Right atrium auricular region (tissue), 2 donors: ENCODE results near the gene RAI14. TPM values are rescaled to one million over a fixed set of nuclear protein-coding genes. Genes with fewer than 3 reads are reported as not detected.

Source experiments
- DNase-seq: peaks from one replicate; pipeline ENCODE4 v3.0.0-alpha.2; 2019; ENCODE audit warnings: low spot score
- H3K27ac ChIP-seq, 2 donors: fragments of 200-600 bp; sonication (generic); 1 replicate in 1 of 2; 2 replicates in 1 of 2; pipeline ENCODE4 v1.5.1; 2016 to 2019
- H3K27me3 ChIP-seq, 2 donors: fragments of 200-600 bp; sonication (generic); one replicate each; pipeline versions ENCODE4 v1.5.1 to v1.6.0; 2017 to 2019
- H3K36me3 ChIP-seq: fragments of 200-600 bp; sonication (generic); one replicate; pipeline ENCODE4 v1.5.1; 2016
- H3K4me1 ChIP-seq, 2 donors: fragments of 200-600 bp; sonication (generic); one replicate each; pipeline versions ENCODE4 v1.5.1 to v1.6.0; 2017 to 2019
- H3K4me3 ChIP-seq, 2 donors: fragments of 200-600 bp; sonication (generic); 1 replicate in 1 of 2; 2 replicates in 1 of 2; pipeline ENCODE4 v1.5.1; 2017 to 2019; ENCODE audit warnings: mild to moderate bottlenecking in 1 of 2, moderate library complexity in 1 of 2
- H3K9me3 ChIP-seq, 2 donors: fragments of 200-600 bp; sonication (generic); one replicate each; pipeline ENCODE4 v1.5.1; 2019
- total RNA-seq, 2 donors: library from RNA; depleted of rRNA; stranded (reverse); fragments of >200 nt; gene quantifications; one replicate each; pipeline ENCODE4 v1.1.0, GENCODE V29; 2016
- TF ChIP-seq, protein P1 (sequence below), 2 donors: fragments of 200-600 bp; sonication (generic); IDR thresholded peaks; one replicate each; pipeline ENCODE4 v1.5.1; 2019; ENCODE audit warnings: antibody characterized with exemption in 2 of 2

RAI14 gene
- total RNA-seq, 2 donors from 2014 or later = 14.0 to 21.3 TPM

DNA sequence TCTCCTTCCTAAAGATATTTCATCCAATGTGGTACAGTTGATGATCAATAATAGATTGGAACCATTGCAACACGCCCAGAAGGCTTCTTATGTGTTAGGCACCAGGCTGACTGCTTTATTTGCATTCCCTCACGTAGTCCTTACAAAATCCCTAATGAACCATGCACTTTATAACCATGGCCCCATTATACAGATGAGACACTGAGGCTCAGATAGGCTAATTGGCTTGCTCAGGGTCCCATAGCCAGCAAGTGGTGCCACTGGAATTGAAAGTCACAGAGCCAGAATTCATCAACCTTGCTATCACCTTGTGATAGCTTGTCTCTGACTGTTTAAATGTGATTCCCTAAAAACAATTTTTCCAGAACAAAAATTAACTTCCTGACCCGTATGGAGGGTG is 27.8 kb upstream of the RAI14 start:
- Histone ChIP-seq H3K4me1 (no peaks in the 10 kb centered on the region), H3K36me3 (no peaks in the 10 kb centered on the region), H3K9me3 (peaks cover 0 to 12% of the 10 kb centered on the region in 2 donors), H3K27me3 (no peaks in the 10 kb centered on the region), H3K4me3 (no peak overlapping the region), H3K27ac (no peak overlapping the region)
- TF ChIP-seq, protein P1, sequence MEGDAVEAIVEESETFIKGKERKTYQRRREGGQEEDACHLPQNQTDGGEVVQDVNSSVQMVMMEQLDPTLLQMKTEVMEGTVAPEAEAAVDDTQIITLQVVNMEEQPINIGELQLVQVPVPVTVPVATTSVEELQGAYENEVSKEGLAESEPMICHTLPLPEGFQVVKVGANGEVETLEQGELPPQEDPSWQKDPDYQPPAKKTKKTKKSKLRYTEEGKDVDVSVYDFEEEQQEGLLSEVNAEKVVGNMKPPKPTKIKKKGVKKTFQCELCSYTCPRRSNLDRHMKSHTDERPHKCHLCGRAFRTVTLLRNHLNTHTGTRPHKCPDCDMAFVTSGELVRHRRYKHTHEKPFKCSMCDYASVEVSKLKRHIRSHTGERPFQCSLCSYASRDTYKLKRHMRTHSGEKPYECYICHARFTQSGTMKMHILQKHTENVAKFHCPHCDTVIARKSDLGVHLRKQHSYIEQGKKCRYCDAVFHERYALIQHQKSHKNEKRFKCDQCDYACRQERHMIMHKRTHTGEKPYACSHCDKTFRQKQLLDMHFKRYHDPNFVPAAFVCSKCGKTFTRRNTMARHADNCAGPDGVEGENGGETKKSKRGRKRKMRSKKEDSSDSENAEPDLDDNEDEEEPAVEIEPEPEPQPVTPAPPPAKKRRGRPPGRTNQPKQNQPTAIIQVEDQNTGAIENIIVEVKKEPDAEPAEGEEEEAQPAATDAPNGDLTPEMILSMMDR (IDR thresholded peaks at IDR 0.05) = no peak
- DNase-seq = no peak

GRCh38 chr5:34630596-34630995 is 25.5 kb upstream of the RAI14 start:
- Histone ChIP-seq H3K27ac (no peak overlapping the region), H3K9me3 (peaks cover 0 to 12% of the 10 kb centered on the region in 2 donors)
- TF ChIP-seq, protein P1 (IDR thresholded peaks at IDR 0.05) = no peak

GRCh38 chr5:34632807-34633422 is 23.2 kb upstream of the RAI14 start:
- no peaks in the 10 kb centered on the region for H3K27me3 ChIP-seq
- TF ChIP-seq, protein P1 (IDR thresholded peaks at IDR 0.05) = no peak
- no peak overlapping the region for H3K4me3 ChIP-seq
- no peak overlapping the region for H3K27ac ChIP-seq
- no peak for DNase-seq
- H3K9me3 ChIP-seq = peaks cover 0 to 12% of the 10 kb centered on the region in 2 donors
- H3K4me1 ChIP-seq = no peaks in the 10 kb centered on the region
- H3K36me3 ChIP-seq = no peaks in the 10 kb centered on the region

More at GRCh38 chr5:34630596-34630995, 25.5 kb upstream of the RAI14 start:
- Histone ChIP-seq H3K27me3 (no peaks in the 10 kb centered on the region), H3K4me1 (no peaks in the 10 kb centered on the region), H3K36me3 (no peaks in the 10 kb centered on the region), H3K4me3 (no peak overlapping the region)
- DNase-seq = no peak

DNA sequence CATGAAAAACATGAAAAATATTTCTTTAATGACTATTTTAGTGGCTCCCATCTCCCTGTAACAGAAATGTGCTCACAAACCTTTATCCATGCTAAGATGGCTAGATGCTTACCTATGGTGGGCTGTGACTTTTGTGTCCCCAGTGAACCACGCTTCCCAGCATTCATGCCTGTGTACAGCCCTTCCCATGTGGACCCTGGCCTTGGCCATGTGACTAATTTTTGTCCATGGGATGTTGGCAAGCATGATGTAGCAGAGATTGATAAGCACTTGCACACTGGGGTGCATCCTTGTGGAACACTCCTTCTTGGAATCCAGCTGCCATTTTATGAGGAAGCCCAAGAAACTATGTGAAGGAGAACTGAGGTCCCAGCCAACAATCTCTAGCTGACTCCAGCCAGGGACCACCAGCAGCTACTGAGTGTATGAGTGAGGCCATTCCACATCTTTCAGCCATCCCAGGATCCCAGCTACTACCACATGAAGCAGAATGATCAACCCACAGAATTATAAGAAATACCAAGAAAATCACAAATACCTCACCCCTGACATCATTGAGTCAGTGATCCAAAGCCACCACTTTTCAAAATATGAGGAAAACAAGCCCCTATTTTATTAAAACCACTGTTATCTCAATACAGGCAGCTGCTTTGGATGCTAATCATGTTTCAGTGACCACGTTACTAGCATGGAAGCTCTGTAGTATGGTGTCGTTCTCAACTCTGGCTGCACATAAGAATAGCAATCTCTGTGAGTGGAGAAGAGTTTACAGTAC is 16.1 kb upstream of the RAI14 start:
- no peak for DNase-seq
- Histone ChIP-seq H3K36me3 (no peaks in the 10 kb centered on the region), H3K4me1 (no peaks in the 10 kb centered on the region), H3K27me3 (no peaks in the 10 kb centered on the region), H3K9me3 (peaks cover 0 to 7% of the 10 kb centered on the region in 2 donors), H3K27ac (no peak overlapping the region), H3K4me3 (no peak overlapping the region)
- TF ChIP-seq, protein P1 (IDR thresholded peaks at IDR 0.05) = no peak

GRCh38 chr5:34648039-34648839 is 7.9 kb upstream of the RAI14 start:
- H3K27ac ChIP-seq = no peak overlapping the region
- no peak for DNase-seq
- no peak overlapping the region for H3K4me3 ChIP-seq
- no peaks in the 10 kb centered on the region for H3K4me1 ChIP-seq
- H3K9me3 ChIP-seq = no peaks in the 10 kb centered on the region
- H3K27me3 ChIP-seq = no peaks in the 10 kb centered on the region
- TF ChIP-seq, protein P1 (IDR thresholded peaks at IDR 0.05) = no peak
- H3K36me3 ChIP-seq = no peaks in the 10 kb centered on the region
